Subcutaneous adipose tissue (tissue), 4 donors: ENCODE measurements around the gene UGT2B15. TPM values are rescaled to one million over a fixed set of nuclear protein-coding genes. Genes with fewer than 3 reads are reported as not detected.

ENCODE experiments used
- CTCF ChIP-seq: fragments of 450-650 bp; IDR thresholded peaks from one replicate; pipeline ENCODE4 v1.5.1; 2016; ENCODE audit warnings: low read depth, mild to moderate bottlenecking, control low read depth, antibody characterized with exemption, moderate library complexity
- total RNA-seq, 4 donors: library from RNA; depleted of rRNA; stranded (reverse); fragments of >200 nt; gene quantifications; one replicate each; pipeline ENCODE4 v1.1.0, GENCODE V29; 2016

The UGT2B15 gene
- total RNA-seq, 4 donors from 2014 or later = not detected

GRCh38 chr4:68599150-68599549 lies 71.3 kb downstream of the UGT2B15 start:
- TF ChIP-seq CTCF = no peak

- TF ChIP-seq CTCF = no peak
Observed at GRCh38 chr4:68597482-68597881, 73.0 kb downstream of the UGT2B15 start.

Other genes with a start within 250 kb of the UGT2B15 start
- gene TMPRSS11E, start 223.2 kb downstream of the UGT2B15 start, total RNA-seq = not detected
- gene UGT2B17, start 94.3 kb downstream of the UGT2B15 start, total RNA-seq = under 1 TPM in 2 of 4 donors, not detected in 2; 0.33 to 0.34 TPM
- gene UGT2B10, start 145.3 kb upstream of the UGT2B15 start, total RNA-seq = not detected